ENCODE data around the gene SELENOF.

DNA sequence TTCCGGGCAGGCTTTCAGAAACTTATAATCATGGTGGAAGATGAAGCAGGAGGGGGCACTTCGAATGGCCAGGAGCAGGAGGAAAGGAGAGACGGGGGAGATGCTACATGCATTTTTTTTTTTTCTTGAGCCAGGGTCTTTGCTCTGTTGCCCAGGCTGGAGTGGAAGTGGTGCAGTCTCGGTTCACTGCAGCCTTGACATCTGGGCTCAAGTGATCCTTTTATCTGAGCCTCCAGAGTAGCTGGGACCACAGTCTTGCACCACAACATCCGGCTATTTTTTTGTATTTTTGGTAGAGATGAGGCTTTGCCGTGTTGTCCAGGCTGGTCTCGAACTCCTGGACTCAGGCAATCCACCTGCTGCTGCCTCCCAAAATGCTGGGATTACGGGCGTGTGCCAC, 61.6 kb downstream of the SELENOF start:
- TF ChIP-seq, protein P1, sequence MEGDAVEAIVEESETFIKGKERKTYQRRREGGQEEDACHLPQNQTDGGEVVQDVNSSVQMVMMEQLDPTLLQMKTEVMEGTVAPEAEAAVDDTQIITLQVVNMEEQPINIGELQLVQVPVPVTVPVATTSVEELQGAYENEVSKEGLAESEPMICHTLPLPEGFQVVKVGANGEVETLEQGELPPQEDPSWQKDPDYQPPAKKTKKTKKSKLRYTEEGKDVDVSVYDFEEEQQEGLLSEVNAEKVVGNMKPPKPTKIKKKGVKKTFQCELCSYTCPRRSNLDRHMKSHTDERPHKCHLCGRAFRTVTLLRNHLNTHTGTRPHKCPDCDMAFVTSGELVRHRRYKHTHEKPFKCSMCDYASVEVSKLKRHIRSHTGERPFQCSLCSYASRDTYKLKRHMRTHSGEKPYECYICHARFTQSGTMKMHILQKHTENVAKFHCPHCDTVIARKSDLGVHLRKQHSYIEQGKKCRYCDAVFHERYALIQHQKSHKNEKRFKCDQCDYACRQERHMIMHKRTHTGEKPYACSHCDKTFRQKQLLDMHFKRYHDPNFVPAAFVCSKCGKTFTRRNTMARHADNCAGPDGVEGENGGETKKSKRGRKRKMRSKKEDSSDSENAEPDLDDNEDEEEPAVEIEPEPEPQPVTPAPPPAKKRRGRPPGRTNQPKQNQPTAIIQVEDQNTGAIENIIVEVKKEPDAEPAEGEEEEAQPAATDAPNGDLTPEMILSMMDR (IDR thresholded peaks at IDR 0.05): no peak
- TF ChIP-seq POLR2A (IDR thresholded peaks at IDR 0.05): no peak
